Lower lobe of right lung (tissue), 2 donors: Measurements from ENCODE around the gene UQCC3. TPM values are rescaled to one million over a fixed set of nuclear protein-coding genes. Genes with fewer than 3 reads are reported as not detected.
A peak's percentile ranks its signal among the peaks of the same experiment; 100 is the strongest.

ENCODE experiments used
- ATAC-seq, 2 donors: fragments of 200-7000 bp; cut with Tn5 transposase; one replicate each; pipeline ENCODE4 v1.9.1; 2020 to 2022; ENCODE audit warnings: mild to moderate bottlenecking in 2 of 2, moderate library complexity in 2 of 2
- DNase-seq: peaks from one replicate; pipeline ENCODE4 v3.0.0-alpha.2; 2020
- H3K27ac ChIP-seq: fragments of 200-600 bp; one replicate; pipeline ENCODE4 v1.8.0; 2022
- H3K27me3 ChIP-seq: fragments of 200-600 bp; one replicate; pipeline ENCODE4 v1.8.0; 2022; ENCODE audit warnings: low read depth
- H3K36me3 ChIP-seq: fragments of 200-600 bp; one replicate; pipeline ENCODE4 v1.8.0; 2022; ENCODE audit warnings: mild to moderate bottlenecking
- H3K4me1 ChIP-seq: fragments of 200-600 bp; one replicate; pipeline ENCODE4 v1.8.0; 2022
- H3K4me3 ChIP-seq: fragments of 200-600 bp; one replicate; pipeline ENCODE4 v1.8.0; 2022; ENCODE audit warnings: mild to moderate bottlenecking
- H3K9me3 ChIP-seq: fragments of 200-600 bp; one replicate; pipeline ENCODE4 v1.8.0; 2022
- intact Hi-C: fragments of 100-400 bp; cut with DNase I; formaldehyde crosslinking; loops from one replicate; pipeline ENCODE4 v1.11.0; 2022
- total RNA-seq: library from RNA; stranded (reverse); fragmentation: NEBNext Ultra II Directional; extraction: Animal tissue kit (Norgen Biotek cat#: 25700); gene quantifications from one replicate; pipeline ENCODE4 v1.2.1, GENCODE V29; 2021
- TF ChIP-seq, protein P1 (sequence below): fragments of 200-600 bp; IDR thresholded peaks from one replicate; pipeline ENCODE4 v1.8.0; 2022; ENCODE audit warnings: antibody characterized with exemption, mild to moderate bottlenecking
- donor health status: DM: no; HTN: yes; CAD: no; lungs with severe emphysema.

The UQCC3 gene
- total RNA-seq, 1 donor from 2014 or later = 6.1 TPM

DNA sequence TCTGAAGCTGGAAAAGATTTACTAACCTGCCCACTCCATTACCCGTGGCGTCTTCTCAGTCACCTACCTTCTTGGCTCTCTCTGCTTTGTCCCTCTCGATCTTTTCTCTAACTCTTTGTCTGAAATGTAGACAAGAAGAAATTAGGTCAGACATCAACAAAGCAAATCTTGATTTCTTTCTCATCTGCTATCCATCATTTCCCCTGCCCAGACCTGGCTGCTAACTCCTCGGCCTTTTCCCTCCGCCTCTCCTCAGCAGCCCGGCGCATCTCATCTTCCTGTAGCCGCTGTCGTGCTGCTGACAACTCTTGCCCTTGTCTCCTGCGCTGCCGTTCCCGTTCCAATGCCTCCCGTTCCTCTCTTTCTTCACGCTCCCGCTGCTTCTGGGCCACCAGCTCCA is 6.2 kb downstream of the UQCC3 start:
- intact Hi-C loops = no loop called here
- peak overlapping the region; percentile 97 for H3K4me3 ChIP-seq
- H3K36me3 ChIP-seq = peaks cover 50% of the 10 kb centered on the region
- H3K9me3 ChIP-seq = no peaks in the 10 kb centered on the region
- H3K27me3 ChIP-seq = no peaks in the 10 kb centered on the region
- H3K27ac ChIP-seq = no peak overlapping the region
- ATAC-seq = no peak
- TF ChIP-seq, protein P1, sequence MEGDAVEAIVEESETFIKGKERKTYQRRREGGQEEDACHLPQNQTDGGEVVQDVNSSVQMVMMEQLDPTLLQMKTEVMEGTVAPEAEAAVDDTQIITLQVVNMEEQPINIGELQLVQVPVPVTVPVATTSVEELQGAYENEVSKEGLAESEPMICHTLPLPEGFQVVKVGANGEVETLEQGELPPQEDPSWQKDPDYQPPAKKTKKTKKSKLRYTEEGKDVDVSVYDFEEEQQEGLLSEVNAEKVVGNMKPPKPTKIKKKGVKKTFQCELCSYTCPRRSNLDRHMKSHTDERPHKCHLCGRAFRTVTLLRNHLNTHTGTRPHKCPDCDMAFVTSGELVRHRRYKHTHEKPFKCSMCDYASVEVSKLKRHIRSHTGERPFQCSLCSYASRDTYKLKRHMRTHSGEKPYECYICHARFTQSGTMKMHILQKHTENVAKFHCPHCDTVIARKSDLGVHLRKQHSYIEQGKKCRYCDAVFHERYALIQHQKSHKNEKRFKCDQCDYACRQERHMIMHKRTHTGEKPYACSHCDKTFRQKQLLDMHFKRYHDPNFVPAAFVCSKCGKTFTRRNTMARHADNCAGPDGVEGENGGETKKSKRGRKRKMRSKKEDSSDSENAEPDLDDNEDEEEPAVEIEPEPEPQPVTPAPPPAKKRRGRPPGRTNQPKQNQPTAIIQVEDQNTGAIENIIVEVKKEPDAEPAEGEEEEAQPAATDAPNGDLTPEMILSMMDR = no peak
- DNase-seq = no peak
- peaks cover 43% of the 10 kb centered on the region for H3K4me1 ChIP-seq

DNA sequence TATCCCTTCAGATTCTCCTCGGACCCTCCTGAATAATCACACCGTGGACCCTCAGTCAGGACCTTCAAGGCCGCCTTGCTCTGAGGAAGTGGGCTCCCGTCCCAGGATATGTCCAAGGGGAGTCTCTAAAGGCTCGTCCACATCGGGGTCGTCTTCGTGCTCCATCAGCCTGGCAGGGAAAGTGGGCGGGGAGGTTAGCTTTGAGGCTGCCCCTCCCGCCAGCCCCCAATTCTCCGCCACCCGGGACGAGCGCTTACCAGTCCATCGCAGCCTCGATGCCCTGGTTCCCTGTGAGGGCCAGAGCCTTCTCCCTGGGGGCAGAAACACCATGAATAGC is 6.9 kb downstream of the UQCC3 start:
- no peaks in the 10 kb centered on the region for H3K27me3 ChIP-seq
- no peak for ATAC-seq
- intact Hi-C loops = no loop called here
- DNase-seq = no peak
- peak overlapping the region; percentile 97 for H3K4me3 ChIP-seq
- H3K4me1 ChIP-seq = peaks cover 37% of the 10 kb centered on the region
- TF ChIP-seq, protein P1 = no peak
- peaks cover 45% of the 10 kb centered on the region for H3K36me3 ChIP-seq
- no peaks in the 10 kb centered on the region for H3K9me3 ChIP-seq
- H3K27ac ChIP-seq = peak overlapping the region; percentile 90

DNA sequence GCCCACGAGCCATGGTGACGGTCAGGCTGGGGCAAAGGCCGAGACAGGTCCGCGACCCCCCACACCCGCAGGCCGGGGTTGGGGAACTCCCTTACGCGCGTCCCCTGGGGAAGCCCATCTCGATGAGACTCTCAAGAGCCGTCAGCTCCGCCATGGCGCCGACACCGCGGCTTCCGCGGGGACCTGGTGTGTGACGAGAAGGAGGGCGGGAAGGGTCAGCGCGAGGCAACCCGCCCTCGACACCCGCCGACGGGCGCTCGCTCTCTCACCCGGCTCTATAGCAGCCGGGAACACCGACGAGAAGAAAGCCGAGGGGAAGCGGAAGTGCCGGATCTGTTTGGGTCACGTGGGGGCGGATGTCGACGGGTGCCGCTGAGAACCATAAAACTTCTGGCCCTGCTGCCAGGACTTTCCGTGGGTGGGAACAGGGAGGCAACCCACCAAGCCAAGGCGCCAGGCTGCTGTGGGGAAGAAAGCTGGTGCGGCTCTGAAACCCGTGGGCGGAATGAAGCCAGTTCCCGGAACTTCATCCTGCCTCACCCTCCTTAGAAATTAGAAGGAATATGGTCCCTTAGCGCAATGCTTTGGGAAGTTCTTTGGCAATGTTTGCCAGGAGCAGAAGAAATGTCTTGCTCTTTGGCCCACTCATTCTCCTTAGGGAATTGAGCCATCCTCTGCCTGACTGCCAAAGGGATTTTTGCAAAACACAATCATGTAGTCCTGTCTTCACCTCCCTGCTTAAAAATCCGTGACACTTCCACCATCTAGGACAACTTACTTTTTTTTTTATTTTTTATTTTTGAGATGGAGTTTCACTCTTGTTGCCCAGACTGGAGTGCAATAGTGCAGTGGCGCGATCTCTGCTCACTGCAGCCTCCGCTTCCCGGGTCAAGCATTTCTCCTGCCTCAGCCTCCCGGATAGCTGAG is 7.6 kb downstream of the UQCC3 start, which contains the start of gene UBXN1:
Gene UBXN1, minus strand, starts transcription at position 304 of the 927 bp plus-strand sequence. Its CDS starts 150 bp downstream, at position 154.
- peak within 1 kb of the TSS; percentile 97 for H3K4me3 ChIP-seq
- H3K36me3 ChIP-seq = peaks cover 39% of the 10 kb centered on the region
- no peaks in the 10 kb centered on the region for H3K9me3 ChIP-seq
- ATAC-seq (peak; percentile 93 to 95), DNase-seq (peak; percentile 94)
- H3K27me3 ChIP-seq = no peaks in the 10 kb centered on the region
- H3K27ac ChIP-seq = peak within 1 kb of the TSS; percentile 90
- intact Hi-C loops = no loop called here
- H3K4me1 ChIP-seq = peaks cover 34% of the 10 kb centered on the region
- TF ChIP-seq, protein P1 = no peak

DNA sequence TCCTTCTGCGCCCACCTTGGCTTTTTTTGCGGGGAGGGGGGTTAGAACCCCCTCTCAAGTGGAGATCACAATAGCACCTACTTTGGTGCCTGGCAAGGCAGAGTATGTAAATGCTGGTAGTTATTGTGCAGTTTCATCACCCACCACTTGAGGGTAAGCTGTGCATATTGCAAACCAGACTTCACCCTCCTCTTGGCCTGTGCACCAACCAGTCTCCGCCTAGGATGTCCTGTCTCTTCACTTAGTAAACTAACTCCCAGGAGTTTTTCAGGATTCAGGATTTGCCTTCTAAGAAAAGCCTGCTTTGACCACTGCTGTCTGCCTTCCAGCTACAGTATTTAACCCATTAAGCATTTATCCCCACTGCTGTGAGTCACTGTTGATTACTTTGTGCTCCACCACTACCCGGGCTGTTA is 9.4 kb downstream of the UQCC3 start:
- ATAC-seq (peak; percentile 75 to 79), DNase-seq (no peak)
- TF ChIP-seq, protein P1 = peak; percentile 54
- H3K9me3 ChIP-seq = no peaks in the 10 kb centered on the region
- H3K4me1 ChIP-seq = peaks cover 34% of the 10 kb centered on the region
- no peak overlapping the region for H3K27ac ChIP-seq
- H3K36me3 ChIP-seq = peaks cover 21% of the 10 kb centered on the region
- no peaks in the 10 kb centered on the region for H3K27me3 ChIP-seq
- intact Hi-C loops = no loop called here
- H3K4me3 ChIP-seq = no peak overlapping the region

DNA sequence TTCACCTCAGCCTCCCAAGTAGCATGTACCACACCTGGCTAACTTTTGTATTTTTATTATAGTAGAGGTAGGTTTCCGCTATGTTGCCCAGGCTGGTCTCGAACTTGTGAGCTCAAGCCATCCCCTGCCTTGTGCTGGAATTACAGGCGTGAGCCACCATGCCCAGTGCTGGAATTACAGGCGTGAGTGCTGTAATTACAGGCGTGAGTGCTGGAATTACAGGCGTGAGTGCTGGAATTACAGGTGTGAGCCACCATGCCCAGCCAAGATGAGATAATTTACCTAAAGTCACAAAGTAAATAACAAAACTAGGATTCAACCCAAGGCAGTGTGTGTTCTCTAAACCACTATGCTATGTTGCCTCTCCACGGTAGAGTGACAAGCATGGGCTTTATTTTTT is 11.0 kb downstream of the UQCC3 start:
- Histone ChIP-seq H3K27me3 (peaks cover under 1% of the 10 kb centered on the region), H3K9me3 (no peaks in the 10 kb centered on the region), H3K4me3 (no peak overlapping the region), H3K4me1 (peaks cover 29% of the 10 kb centered on the region), H3K36me3 (peaks cover 4% of the 10 kb centered on the region), H3K27ac (no peak overlapping the region)
- intact Hi-C loops = no loop called here
- DNase-seq = no peak
- no peak for ATAC-seq
- TF ChIP-seq, protein P1 = no peak
